ENCODE results near the gene ADORA2B.
A peak's percentile ranks its signal among the peaks of the same experiment; 100 is the strongest.

The ADORA2B gene

GRCh38 chr17:15965528-15965927, 20.6 kb downstream of the ADORA2B start:
- no peaks in the 10 kb centered on the region for H3K36me3 ChIP-seq (replicated peaks in 1 of 2; ENCODE audit: control insufficient read depth in 2 of 2, insufficient read depth in 2 of 2, low read length in 2 of 2)
- no peak overlapping the region for H4K8ac ChIP-seq (ENCODE audit: low read depth, low read length)
- no peak overlapping the region for H3K4ac ChIP-seq (ENCODE audit: low read length)
- no peak overlapping the region for H3K18ac ChIP-seq (ENCODE audit: low read length)
- H2AK5ac ChIP-seq (ENCODE audit: low read depth, low read length), result no peak overlapping the region
- H2BK15ac ChIP-seq (ENCODE audit: low read length), result no peak overlapping the region
- no peak overlapping the region for H3K4me3 ChIP-seq (ENCODE audit: low read length in 2 of 2)
- H3K4me2 ChIP-seq (ENCODE audit: insufficient read depth, low read length, poor library complexity, severe bottlenecking), result no peak overlapping the region
- H3K9ac ChIP-seq (ENCODE audit: low read depth, low read length, poor library complexity), result no peak overlapping the region
- no peaks in the 10 kb centered on the region for H3K79me1 ChIP-seq (ENCODE audit: low read depth, low read length)
- H4K91ac ChIP-seq (ENCODE audit: low read depth, low read length, poor library complexity), result no peak overlapping the region
- H2BK12ac ChIP-seq (ENCODE audit: low read length), result no peak overlapping the region
- H2BK120ac ChIP-seq (ENCODE audit: low read depth, low read length), result no peak overlapping the region
- H3K27ac ChIP-seq (replicated peaks; ENCODE audit: low read length), result no peak overlapping the region
- DNase-seq (ENCODE audit: low spot score), result no peak
- peak overlapping the region; percentile 92 for H2AFZ ChIP-seq (ENCODE audit: low read length)
- WGBS, 2 donors (ENCODE audit: extremely low coverage in 2 of 2, insufficient read length in 2 of 2, insufficient replicate concordance in 1 of 2), result no CpG with 5 or more reads among the region's 6 CpGs
- H3K27me3 ChIP-seq (ENCODE audit: control insufficient read depth in 3 of 3, insufficient read depth in 3 of 3, low read depth in 1 of 3, low read length in 3 of 3), result no peaks in the 10 kb centered on the region
- peaks cover 18 to 21% of the 10 kb centered on the region in 2 donors for H3K4me1 ChIP-seq (ENCODE audit: control insufficient read depth in 2 of 2, insufficient read depth in 1 of 2, low read depth in 1 of 2, low read length in 2 of 2)
- H3K23ac ChIP-seq (ENCODE audit: low read depth, low read length, poor library complexity), result no peak overlapping the region
- H3K14ac ChIP-seq (ENCODE audit: low read length), result no peak overlapping the region
- H3K9me3 ChIP-seq (replicated peaks in 1 of 2; ENCODE audit: control insufficient read depth in 2 of 2, insufficient read depth in 1 of 2, low read depth in 1 of 2, low read length in 2 of 2), result no peaks in the 10 kb centered on the region
- H2BK5ac ChIP-seq (ENCODE audit: low read length), result no peak overlapping the region

GRCh38 chr17:15966183-15966878, 21.4 kb downstream of the ADORA2B start:
- peak; percentile 86 for DNase-seq (ENCODE audit: low spot score)
- peak overlapping the region; percentile 52 to 59 for H3K4me3 ChIP-seq (ENCODE audit: low read length in 2 of 2)
- no peak overlapping the region for H3K18ac ChIP-seq (ENCODE audit: low read length)
- H2BK12ac ChIP-seq (ENCODE audit: low read length), result no peak overlapping the region
- no peak overlapping the region for H4K8ac ChIP-seq (ENCODE audit: low read depth, low read length)
- H3K4me2 ChIP-seq (ENCODE audit: insufficient read depth, low read length, poor library complexity, severe bottlenecking), result peak overlapping the region; percentile 63
- H4K91ac ChIP-seq (ENCODE audit: low read depth, low read length, poor library complexity), result no peak overlapping the region
- H3K79me1 ChIP-seq (ENCODE audit: low read depth, low read length), result no peaks in the 10 kb centered on the region
- H3K9me3 ChIP-seq (replicated peaks in 1 of 2; ENCODE audit: control insufficient read depth in 2 of 2, insufficient read depth in 1 of 2, low read depth in 1 of 2, low read length in 2 of 2), result no peaks in the 10 kb centered on the region
- peak overlapping the region; percentile 92 for H2AFZ ChIP-seq (ENCODE audit: low read length)
- no peak overlapping the region for H3K23ac ChIP-seq (ENCODE audit: low read depth, low read length, poor library complexity)
- H3K36me3 ChIP-seq (replicated peaks in 1 of 2; ENCODE audit: control insufficient read depth in 2 of 2, insufficient read depth in 2 of 2, low read length in 2 of 2), result no peaks in the 10 kb centered on the region
- H3K9ac ChIP-seq (ENCODE audit: low read depth, low read length, poor library complexity), result no peak overlapping the region
- no peak overlapping the region for H3K4ac ChIP-seq (ENCODE audit: low read length)
- no peak overlapping the region for H2BK120ac ChIP-seq (ENCODE audit: low read depth, low read length)
- WGBS, 2 donors (ENCODE audit: extremely low coverage in 2 of 2, insufficient read length in 2 of 2, insufficient replicate concordance in 1 of 2), result no CpG with 5 or more reads among the region's 13 CpGs
- H2AK5ac ChIP-seq (ENCODE audit: low read depth, low read length), result no peak overlapping the region
- H2BK15ac ChIP-seq (ENCODE audit: low read length), result no peak overlapping the region
- H3K27ac ChIP-seq (replicated peaks; ENCODE audit: low read length), result peak overlapping the region; percentile 82
- H3K27me3 ChIP-seq (ENCODE audit: control insufficient read depth in 3 of 3, insufficient read depth in 3 of 3, low read depth in 1 of 3, low read length in 3 of 3), result no peaks in the 10 kb centered on the region
- no peak overlapping the region for H2BK5ac ChIP-seq (ENCODE audit: low read length)
- H3K4me1 ChIP-seq (ENCODE audit: control insufficient read depth in 2 of 2, insufficient read depth in 1 of 2, low read depth in 1 of 2, low read length in 2 of 2), result peaks cover 18 to 22% of the 10 kb centered on the region in 2 donors
- no peak overlapping the region for H3K14ac ChIP-seq (ENCODE audit: low read length)

GRCh38 chr17:15966879-15967248, 21.9 kb downstream of the ADORA2B start:
- H3K27me3 ChIP-seq (ENCODE audit: control insufficient read depth in 3 of 3, insufficient read depth in 3 of 3, low read depth in 1 of 3, low read length in 3 of 3), result no peaks in the 10 kb centered on the region
- no peaks in the 10 kb centered on the region for H3K36me3 ChIP-seq (replicated peaks in 1 of 2; ENCODE audit: control insufficient read depth in 2 of 2, insufficient read depth in 2 of 2, low read length in 2 of 2)
- no peak overlapping the region for H2AK5ac ChIP-seq (ENCODE audit: low read depth, low read length)
- no peaks in the 10 kb centered on the region for H3K9me3 ChIP-seq (replicated peaks in 1 of 2; ENCODE audit: control insufficient read depth in 2 of 2, insufficient read depth in 1 of 2, low read depth in 1 of 2, low read length in 2 of 2)
- peak overlapping the region; percentile 63 for H3K4me2 ChIP-seq (ENCODE audit: insufficient read depth, low read length, poor library complexity, severe bottlenecking)
- H2BK15ac ChIP-seq (ENCODE audit: low read length), result no peak overlapping the region
- H3K27ac ChIP-seq (replicated peaks; ENCODE audit: low read length), result peak overlapping the region; percentile 82
- no CpG with 5 or more reads among the region's 11 CpGs for WGBS, 2 donors (ENCODE audit: extremely low coverage in 2 of 2, insufficient read length in 2 of 2, insufficient replicate concordance in 1 of 2)
- no peak overlapping the region for H4K91ac ChIP-seq (ENCODE audit: low read depth, low read length, poor library complexity)
- H2BK12ac ChIP-seq (ENCODE audit: low read length), result no peak overlapping the region
- H3K4me3 ChIP-seq (ENCODE audit: low read length in 2 of 2), result peak overlapping the region; percentile 52 to 59
- no peak overlapping the region for H3K9ac ChIP-seq (ENCODE audit: low read depth, low read length, poor library complexity)
- no peak overlapping the region for H3K4ac ChIP-seq (ENCODE audit: low read length)
- H3K79me1 ChIP-seq (ENCODE audit: low read depth, low read length), result no peaks in the 10 kb centered on the region
- no peak for DNase-seq (ENCODE audit: low spot score)
- peak overlapping the region; percentile 8 for H3K18ac ChIP-seq (ENCODE audit: low read length)
- H2BK5ac ChIP-seq (ENCODE audit: low read length), result no peak overlapping the region
- no peak overlapping the region for H2BK120ac ChIP-seq (ENCODE audit: low read depth, low read length)
- H3K14ac ChIP-seq (ENCODE audit: low read length), result no peak overlapping the region
- H2AFZ ChIP-seq (ENCODE audit: low read length), result peak overlapping the region; percentile 92
- H3K4me1 ChIP-seq (ENCODE audit: control insufficient read depth in 2 of 2, insufficient read depth in 1 of 2, low read depth in 1 of 2, low read length in 2 of 2), result peaks cover 18 to 22% of the 10 kb centered on the region in 2 donors
- H4K8ac ChIP-seq (ENCODE audit: low read depth, low read length), result no peak overlapping the region
- H3K23ac ChIP-seq (ENCODE audit: low read depth, low read length, poor library complexity), result no peak overlapping the region

- no peaks in the 10 kb centered on the region for H3K79me1 ChIP-seq (ENCODE audit: low read depth, low read length)
- H2BK120ac ChIP-seq (ENCODE audit: low read depth, low read length), result no peak overlapping the region
- H3K4ac ChIP-seq (ENCODE audit: low read length), result no peak overlapping the region
- H3K27ac ChIP-seq (replicated peaks; ENCODE audit: low read length), result no peak overlapping the region
- H3K27me3 ChIP-seq (ENCODE audit: control insufficient read depth in 3 of 3, insufficient read depth in 3 of 3, low read depth in 1 of 3, low read length in 3 of 3), result no peaks in the 10 kb centered on the region
- no peak for DNase-seq (ENCODE audit: low spot score)
- H3K4me1 ChIP-seq (ENCODE audit: control insufficient read depth in 2 of 2, insufficient read depth in 1 of 2, low read depth in 1 of 2, low read length in 2 of 2), result peaks cover 18 to 22% of the 10 kb centered on the region in 2 donors
- no peak overlapping the region for H3K14ac ChIP-seq (ENCODE audit: low read length)
- H3K18ac ChIP-seq (ENCODE audit: low read length), result no peak overlapping the region
- no peak overlapping the region for H2BK12ac ChIP-seq (ENCODE audit: low read length)
- H3K9me3 ChIP-seq (replicated peaks in 1 of 2; ENCODE audit: control insufficient read depth in 2 of 2, insufficient read depth in 1 of 2, low read depth in 1 of 2, low read length in 2 of 2), result no peaks in the 10 kb centered on the region
- no peak overlapping the region for H3K4me2 ChIP-seq (ENCODE audit: insufficient read depth, low read length, poor library complexity, severe bottlenecking)
- H3K23ac ChIP-seq (ENCODE audit: low read depth, low read length, poor library complexity), result no peak overlapping the region
- no peak overlapping the region for H3K9ac ChIP-seq (ENCODE audit: low read depth, low read length, poor library complexity)
- no peak overlapping the region for H3K4me3 ChIP-seq (ENCODE audit: low read length in 2 of 2)
- no peaks in the 10 kb centered on the region for H3K36me3 ChIP-seq (replicated peaks in 1 of 2; ENCODE audit: control insufficient read depth in 2 of 2, insufficient read depth in 2 of 2, low read length in 2 of 2)
- H4K91ac ChIP-seq (ENCODE audit: low read depth, low read length, poor library complexity), result no peak overlapping the region
- WGBS, 2 donors (ENCODE audit: extremely low coverage in 2 of 2, insufficient read length in 2 of 2, insufficient replicate concordance in 1 of 2), result no CpG with 5 or more reads among the region's 11 CpGs
- no peak overlapping the region for H2BK15ac ChIP-seq (ENCODE audit: low read length)
- H2AFZ ChIP-seq (ENCODE audit: low read length), result no peak overlapping the region
- H4K8ac ChIP-seq (ENCODE audit: low read depth, low read length), result no peak overlapping the region
- H2BK5ac ChIP-seq (ENCODE audit: low read length), result no peak overlapping the region
- no peak overlapping the region for H2AK5ac ChIP-seq (ENCODE audit: low read depth, low read length)
Observed at GRCh38 chr17:15967706-15968399, 22.9 kb downstream of the ADORA2B start.
